ENCODE data around the gene FAM193B.

DNA sequence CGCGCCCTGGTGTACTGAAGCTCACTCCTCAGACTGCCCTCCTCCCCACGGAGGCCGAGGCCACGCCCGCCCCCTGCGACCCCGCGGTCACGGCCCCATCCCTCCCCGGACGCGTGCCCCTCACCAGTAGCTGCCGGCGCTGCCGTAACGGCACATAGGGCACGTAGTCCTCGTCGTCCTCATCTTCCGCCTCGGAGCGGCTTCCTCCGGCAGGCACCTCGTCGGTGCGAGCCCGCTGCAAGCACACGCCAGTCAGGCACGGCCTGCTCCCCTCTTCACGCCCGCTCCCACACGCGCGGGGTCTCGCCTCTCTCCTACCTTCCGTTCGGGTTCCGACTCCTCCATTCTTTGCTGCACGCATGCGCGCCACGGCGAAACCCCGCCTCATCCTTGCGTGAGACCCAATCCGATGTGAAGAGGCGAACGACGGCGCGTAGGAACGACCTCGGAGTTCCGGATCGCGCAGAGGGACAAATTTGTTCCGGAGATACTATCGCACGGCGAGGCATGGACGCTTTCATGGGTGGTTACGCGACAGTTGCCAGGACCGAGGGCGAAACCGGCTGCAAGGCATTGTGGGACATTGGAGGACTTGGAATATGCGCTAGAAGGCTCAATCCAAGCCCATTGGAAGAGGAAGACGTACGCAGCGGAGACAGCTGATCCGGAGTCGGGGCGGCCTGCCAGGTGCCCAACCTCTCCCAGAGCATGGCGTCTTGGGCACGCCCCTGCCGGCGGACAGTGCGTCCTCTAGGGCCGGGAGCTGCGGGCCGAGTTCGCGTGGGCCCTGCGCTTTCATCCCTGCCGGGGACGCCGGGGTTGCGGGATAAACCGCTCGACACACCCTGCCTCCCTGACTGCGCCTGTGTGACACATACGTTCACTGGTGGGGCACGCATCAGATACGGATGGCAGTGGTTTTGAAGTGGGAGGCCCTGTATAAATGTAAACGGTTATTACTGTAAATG, 37.5 kb downstream of the FAM193B start, which contains the start of gene DDX41:
- TF ChIP-seq CTCF (IDR thresholded peaks at IDR 0.05 in 8 of 11, conservative IDR thresholded peaks at IDR 0.05 in 3 of 11), result peak in 4 of 11 experiments; percentile 13 to 35 (median 19)
- peak in 1 of 3 donors; percentile 36 for TF ChIP-seq POLR2A (IDR thresholded peaks at IDR 0.05)
